H54 (cell line): Measurements from ENCODE around the gene LRRC8E.
"Not testable (repeated sequence)": the region's sequence is repeated elsewhere in the genome, so short reads cannot be mapped to it uniquely, and the experiment has no call there.

Experiments used
- DNase-seq: peaks from one replicate; pipeline ENCODE4 v3.0.0; 2011; ENCODE audit warnings: low spot score, mixed read lengths; ENCODE audit not compliant: insufficient read length
- FAIRE-seq: peaks from 3 replicates; lab custom pipeline; 2011; peaks lifted over from hg19 to GRCh38; lab: Jason Lieb, UNC
- POLR2A ChIP-seq: IDR thresholded peaks from 2 replicates; pipeline ENCODE4 v1.6.1; 2011; ENCODE audit warnings: low read depth, mild to moderate bottlenecking, low read length

LRRC8E gene

GRCh38 chr19:7923295-7924191 lies 35.2 kb downstream of the LRRC8E start:
- DNase-seq (no peak), FAIRE-seq (no peak)

GRCh38 chr19:7924241-7924640 lies 35.9 kb downstream of the LRRC8E start:
- DNase-seq, result no peak
- FAIRE-seq, result no peak

More at GRCh38 chr19:7923295-7924191, 35.2 kb downstream of the LRRC8E start:
- TF ChIP-seq POLR2A, result no peak

GRCh38 chr19:7924651-7925170 lies 36.4 kb downstream of the LRRC8E start:
- DNase-seq (no peak), FAIRE-seq (no peak)
- TF ChIP-seq POLR2A, result no peak

More at GRCh38 chr19:7924241-7924640, 35.9 kb downstream of the LRRC8E start:
- no peak for TF ChIP-seq POLR2A

GRCh38 chr19:7925171-7925851 lies 37.0 kb downstream of the LRRC8E start:
- FAIRE-seq, result no peak
- DNase-seq, result peak; percentile 93
- no peak for TF ChIP-seq POLR2A

DNA sequence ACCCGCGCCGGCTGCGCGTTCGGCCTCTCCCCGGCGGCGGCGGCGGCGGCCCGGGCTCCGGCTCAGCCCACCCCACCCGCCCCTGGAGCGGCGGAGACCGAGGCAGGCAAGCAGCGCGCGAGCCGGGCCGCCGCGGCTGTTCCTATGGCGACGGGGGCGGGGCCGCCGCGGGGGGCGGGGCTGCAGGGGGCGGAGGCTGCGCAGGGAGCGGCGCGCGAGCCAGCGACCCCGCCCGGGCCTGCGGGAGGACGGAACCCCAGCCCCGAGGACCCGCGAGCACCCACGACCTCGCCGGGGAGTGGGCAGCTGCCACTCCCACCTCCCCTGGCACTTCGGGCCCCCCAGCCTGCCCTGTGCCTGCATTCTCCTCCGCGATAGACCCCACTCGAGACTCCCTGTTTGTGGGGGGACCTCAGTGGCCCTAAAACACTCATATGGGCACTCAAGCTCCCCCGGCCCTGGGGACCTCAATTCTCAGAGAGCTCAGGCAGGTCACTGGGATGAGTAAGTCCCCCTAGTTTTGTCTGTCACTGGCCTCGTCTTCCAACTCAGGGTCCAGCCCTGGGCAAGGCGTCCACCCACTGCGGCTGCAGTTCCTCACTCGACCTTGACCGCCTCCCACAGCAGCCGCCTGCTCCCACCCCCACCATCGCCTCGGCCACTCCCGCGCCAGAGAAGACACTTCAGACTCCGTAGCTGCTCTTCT lies 37.9 kb downstream of the LRRC8E start, which contains the start of gene CTXN1:
Gene CTXN1, minus strand, starts transcription at position 115 of the 706 bp plus-strand sequence. CDS start 597 bp downstream, outside the sequence.
- no peak for FAIRE-seq
- TF ChIP-seq POLR2A, result no peak
- DNase-seq, result peak; percentile 75

DNA sequence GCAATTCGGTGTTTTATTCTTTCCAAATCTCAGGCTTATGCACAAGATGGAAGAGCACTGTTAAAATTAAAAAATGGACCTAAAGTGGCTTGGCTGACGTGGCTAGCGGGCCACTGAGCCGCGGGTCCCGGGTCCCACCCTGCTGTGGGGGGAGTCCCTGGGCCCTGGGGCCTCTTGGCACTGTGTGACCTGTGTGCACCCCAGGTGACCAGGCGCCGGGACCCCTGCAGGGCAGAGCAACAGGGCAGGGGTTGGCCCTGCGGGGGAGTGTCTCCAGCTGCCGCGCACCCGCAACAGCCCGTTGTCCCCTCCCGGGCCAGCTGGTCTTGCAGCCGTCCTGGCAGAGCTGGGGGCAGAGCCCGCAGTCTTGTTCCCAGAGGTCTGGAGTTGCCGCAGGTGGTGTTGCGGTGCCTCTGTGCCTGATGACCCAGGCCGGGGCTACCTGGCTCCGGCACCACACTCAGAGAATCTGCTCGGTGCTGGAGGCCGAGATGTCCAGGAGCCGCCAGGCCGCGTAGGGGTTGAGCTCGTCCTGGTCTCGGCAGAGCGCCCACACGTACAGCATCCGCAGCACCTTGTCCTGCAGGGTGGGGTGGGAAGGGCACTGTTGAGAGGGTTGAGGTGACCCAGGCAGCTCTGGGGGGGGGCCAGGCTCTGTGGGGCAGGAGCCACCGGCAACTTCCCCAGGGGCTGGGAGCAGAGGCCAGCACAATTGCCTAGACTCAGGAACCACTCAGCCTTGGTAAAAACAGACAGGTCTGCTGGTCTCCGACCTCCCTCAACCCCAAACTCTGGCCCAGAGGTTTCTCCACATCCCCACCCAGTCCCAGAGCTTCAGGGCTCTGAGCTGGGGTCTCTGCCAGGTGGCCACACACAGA lies 38.7 kb downstream of the LRRC8E start:
- DNase-seq, result no peak
- no peak for FAIRE-seq
- no peak for TF ChIP-seq POLR2A

GRCh38 chr19:7927605-7928333 lies 39.5 kb downstream of the LRRC8E start:
- no peak for FAIRE-seq

GRCh38 chr19:7928334-7928706 lies 40.0 kb downstream of the LRRC8E start:
- no peak for TF ChIP-seq POLR2A

More at GRCh38 chr19:7927605-7928333, 39.5 kb downstream of the LRRC8E start:
- TF ChIP-seq POLR2A, result no peak
- no peak for DNase-seq

DNA sequence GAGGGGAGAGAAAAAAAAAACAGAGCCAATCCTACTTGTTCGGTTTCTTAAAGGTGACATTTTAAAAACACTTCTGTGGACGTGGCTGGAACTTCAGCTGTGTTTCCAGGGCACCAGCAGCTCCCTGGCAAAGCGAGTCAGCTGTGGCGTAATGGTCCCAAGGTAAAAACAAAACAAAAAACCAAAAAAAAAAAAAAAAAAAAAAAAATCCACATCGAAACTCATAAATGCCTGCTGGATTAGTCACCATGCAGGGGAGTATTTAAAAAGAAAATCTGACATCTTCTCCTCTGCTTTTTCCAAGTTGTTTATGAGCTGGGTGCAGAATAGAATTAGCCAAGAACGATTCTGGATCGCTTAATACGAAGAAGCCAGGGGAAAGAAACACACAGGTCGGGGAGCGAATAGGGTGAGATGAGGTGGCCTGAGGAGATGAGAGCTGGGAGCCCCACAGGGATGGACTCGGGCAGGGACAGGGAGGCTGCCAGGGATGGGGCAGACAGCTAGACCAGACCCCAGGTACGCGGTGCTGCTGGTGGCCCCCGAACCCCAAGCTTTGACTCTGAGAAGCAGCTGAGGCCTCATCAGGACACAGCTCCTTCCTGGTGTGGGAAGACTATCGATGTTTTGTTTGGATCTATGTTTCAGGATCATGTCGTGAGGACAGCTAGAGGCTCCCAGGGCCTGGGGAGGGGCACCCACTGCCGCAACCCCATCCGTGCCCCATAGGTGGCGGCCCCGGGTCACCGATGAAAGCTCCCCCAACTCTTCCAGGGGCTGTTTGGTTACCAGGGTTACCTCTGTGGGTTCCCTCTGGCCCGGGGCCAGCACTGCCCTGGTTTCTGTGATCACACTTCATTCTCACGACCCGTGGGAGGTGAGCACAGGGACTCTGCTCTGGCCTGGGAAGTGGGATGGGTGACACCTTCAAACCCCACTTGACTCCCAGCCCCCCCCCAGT lies 40.7 kb downstream of the LRRC8E start:
- FAIRE-seq (no peak), DNase-seq (peak; percentile 69)
- no peak for TF ChIP-seq POLR2A

More at GRCh38 chr19:7928334-7928706, 40.0 kb downstream of the LRRC8E start:
- FAIRE-seq (no peak), DNase-seq (no peak)

- DNase-seq, FAIRE-seq: not testable (repeated sequence)
Measured at GRCh38 chr19:7930030-7930429, 41.7 kb downstream of the LRRC8E start.

DNA sequence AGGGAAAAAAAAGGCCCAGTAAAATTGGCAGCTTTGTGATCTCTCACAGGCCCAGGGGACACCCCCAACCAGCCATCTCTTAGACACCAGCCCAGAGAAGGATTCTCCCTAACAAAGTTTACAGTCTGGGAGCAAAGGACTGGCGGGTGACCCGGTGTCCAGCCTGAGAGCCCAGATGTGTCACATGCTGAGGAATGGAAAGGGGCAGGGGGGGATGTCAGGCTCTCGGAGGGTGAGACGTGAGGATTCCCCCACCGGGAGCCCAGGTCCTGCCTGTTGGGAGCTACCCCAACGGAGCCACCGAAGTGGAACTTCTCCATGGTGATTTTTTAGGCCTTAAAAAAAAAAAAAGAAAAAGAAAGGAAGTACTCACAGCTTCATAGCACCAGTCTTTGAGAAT lies 42.5 kb downstream of the LRRC8E start:
- DNase-seq, result no peak
- TF ChIP-seq POLR2A, result no peak
- FAIRE-seq, result no peak
